ENCODE measurements around the gene MALAT1.

MALAT1 gene

DNA sequence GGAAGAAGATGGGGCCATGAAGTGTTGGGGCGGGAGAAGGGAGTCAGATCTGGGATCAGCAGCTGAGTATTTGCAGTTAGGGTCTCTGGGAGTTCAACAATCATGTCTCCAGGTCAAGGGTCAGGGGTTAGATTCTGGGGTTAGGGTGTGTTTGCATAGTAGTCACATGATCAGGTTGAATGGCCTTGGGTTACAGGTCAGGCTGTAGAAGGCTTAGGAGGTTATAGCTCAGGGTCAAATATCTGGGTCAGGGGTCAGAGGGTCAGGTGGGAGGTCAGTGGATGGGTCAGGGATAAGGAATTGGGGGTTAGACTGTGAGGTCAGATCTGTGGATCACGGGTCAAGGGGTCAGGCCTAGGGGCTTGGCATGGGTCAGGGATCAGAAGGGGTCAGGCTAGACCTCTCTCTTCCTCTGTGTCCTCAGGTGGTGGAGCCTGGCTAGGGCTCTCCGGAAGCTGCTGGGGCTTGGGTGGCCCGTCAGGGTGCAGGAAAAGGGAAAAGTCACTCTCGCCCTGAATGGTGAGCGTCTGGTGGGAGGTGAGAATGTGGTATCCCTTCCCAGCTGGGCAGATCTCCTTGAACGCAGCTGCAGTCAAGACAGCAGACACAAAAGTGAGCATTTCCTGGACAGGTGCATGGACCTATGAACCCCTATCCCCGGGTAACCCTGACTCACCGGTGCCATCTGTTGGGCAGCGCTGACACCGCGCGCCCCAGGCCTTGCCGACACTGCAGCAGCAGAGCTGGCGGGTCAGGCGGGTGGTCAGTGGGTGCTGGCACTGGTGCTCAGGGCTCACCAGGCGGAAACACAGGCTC, 52.9 kb downstream of the MALAT1 start:
- peaks cover 24 to 36% of the 10 kb centered on the region in 2 donors for H3K4me1 ChIP-seq (ENCODE audit: control insufficient read depth in 1 of 2, insufficient read depth in 2 of 2, low read length in 2 of 2)
- H3K27ac ChIP-seq (ENCODE audit: low read depth, low read length) = peak overlapping the region; percentile 77
- H3K4me3 ChIP-seq (ENCODE audit: low read depth in 1 of 2, low read length in 2 of 2) = peak overlapping the region; percentile 31 to 41
- H3K27me3 ChIP-seq (ENCODE audit: control insufficient read depth in 1 of 2, insufficient read depth in 2 of 2, low read length in 2 of 2) = no peaks in the 10 kb centered on the region
- H3K36me3 ChIP-seq (ENCODE audit: control insufficient read depth in 1 of 2, insufficient read depth in 2 of 2, low read length in 2 of 2) = no peaks in the 10 kb centered on the region
- no peaks in the 10 kb centered on the region for H3K9me3 ChIP-seq (ENCODE audit: control insufficient read depth in 1 of 2, low read length in 2 of 2)
- peak overlapping the region; percentile 35 to 63 for H3K9ac ChIP-seq (ENCODE audit: low read depth in 1 of 2, low read length in 2 of 2)

DNA sequence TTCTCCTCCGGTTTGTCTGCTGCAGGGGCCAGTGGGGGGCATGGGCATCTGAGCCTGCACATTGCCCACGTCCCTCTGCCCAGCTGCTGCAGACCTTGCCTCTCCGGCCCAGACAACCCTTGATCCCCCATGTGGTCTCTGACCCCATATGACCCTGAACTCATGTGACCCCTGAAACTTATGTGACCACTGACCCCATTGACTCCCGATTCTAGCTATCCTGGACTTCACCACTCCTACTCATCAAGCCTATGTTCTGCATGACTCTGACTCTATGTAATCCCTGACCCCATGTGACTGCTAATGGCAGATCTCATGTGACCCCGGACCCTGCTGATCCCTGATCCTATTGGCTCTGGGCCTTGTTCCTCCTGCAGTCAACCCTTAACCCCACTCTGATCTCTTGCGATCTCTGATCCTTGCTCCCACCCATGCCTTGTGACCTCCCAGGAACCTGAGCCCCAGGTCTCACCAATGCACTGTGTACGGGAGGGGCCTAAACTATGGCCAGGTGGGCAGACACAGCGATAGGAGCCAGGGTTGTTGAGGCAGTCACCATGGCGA, 53.6 kb downstream of the MALAT1 start:
- Histone ChIP-seq H3K9ac (ENCODE audit: low read depth in 1 of 2, low read length in 2 of 2) (no peak overlapping the region), H3K9me3 (ENCODE audit: control insufficient read depth in 1 of 2, low read length in 2 of 2) (no peaks in the 10 kb centered on the region), H3K27ac (ENCODE audit: low read depth, low read length) (no peak overlapping the region), H3K4me3 (ENCODE audit: low read depth in 1 of 2, low read length in 2 of 2) (no peak overlapping the region), H3K27me3 (ENCODE audit: control insufficient read depth in 1 of 2, insufficient read depth in 2 of 2, low read length in 2 of 2) (no peaks in the 10 kb centered on the region), H3K4me1 (ENCODE audit: control insufficient read depth in 1 of 2, insufficient read depth in 2 of 2, low read length in 2 of 2) (peaks cover 29 to 36% of the 10 kb centered on the region in 2 donors), H3K36me3 (ENCODE audit: control insufficient read depth in 1 of 2, insufficient read depth in 2 of 2, low read length in 2 of 2) (no peaks in the 10 kb centered on the region)

DNA sequence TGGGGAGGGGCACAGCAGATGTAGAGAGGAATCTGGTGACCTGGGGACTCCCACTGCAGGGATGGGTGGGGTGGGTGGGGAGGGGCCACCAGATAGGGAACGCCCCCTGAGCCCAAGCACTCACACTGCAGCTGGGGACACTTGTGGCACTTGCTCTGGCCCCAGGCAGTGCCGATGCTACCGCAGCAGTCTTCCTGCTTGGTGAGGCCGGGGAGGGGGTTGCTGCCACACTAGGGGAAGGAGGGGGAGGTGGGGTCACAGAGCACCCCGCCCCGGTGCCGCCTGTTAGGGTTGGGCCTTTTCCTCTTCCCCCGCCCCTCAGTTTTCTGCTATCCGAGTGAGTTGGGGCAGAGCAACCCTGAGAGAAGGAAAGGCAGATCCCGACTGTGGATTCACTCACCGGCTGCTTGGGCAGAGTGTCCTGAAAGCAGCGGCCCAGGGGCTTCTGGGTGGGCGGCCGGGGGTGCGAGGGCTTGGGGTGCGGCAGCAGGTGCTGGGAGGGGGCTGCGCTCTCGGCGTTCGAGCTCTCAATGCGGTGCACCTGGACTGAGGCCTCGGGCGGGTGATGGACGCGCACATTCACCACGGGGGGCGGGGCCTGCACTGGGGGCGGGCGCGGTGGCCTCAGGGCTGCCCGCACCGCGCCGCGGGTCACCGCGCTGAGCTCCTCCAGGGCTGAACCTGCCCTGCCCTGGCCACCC, 54.6 kb downstream of the MALAT1 start:
- no peaks in the 10 kb centered on the region for H3K36me3 ChIP-seq (ENCODE audit: control insufficient read depth in 1 of 2, insufficient read depth in 2 of 2, low read length in 2 of 2)
- H3K4me1 ChIP-seq (ENCODE audit: control insufficient read depth in 1 of 2, insufficient read depth in 2 of 2, low read length in 2 of 2) = peaks cover 30 to 36% of the 10 kb centered on the region in 2 donors
- H3K27ac ChIP-seq (ENCODE audit: low read depth, low read length) = no peak overlapping the region
- no peak overlapping the region for H3K9ac ChIP-seq (ENCODE audit: low read depth in 1 of 2, low read length in 2 of 2)
- no peak overlapping the region for H3K4me3 ChIP-seq (ENCODE audit: low read depth in 1 of 2, low read length in 2 of 2)
- no peaks in the 10 kb centered on the region for H3K27me3 ChIP-seq (ENCODE audit: control insufficient read depth in 1 of 2, insufficient read depth in 2 of 2, low read length in 2 of 2)
- H3K9me3 ChIP-seq (ENCODE audit: control insufficient read depth in 1 of 2, low read length in 2 of 2) = no peaks in the 10 kb centered on the region

DNA sequence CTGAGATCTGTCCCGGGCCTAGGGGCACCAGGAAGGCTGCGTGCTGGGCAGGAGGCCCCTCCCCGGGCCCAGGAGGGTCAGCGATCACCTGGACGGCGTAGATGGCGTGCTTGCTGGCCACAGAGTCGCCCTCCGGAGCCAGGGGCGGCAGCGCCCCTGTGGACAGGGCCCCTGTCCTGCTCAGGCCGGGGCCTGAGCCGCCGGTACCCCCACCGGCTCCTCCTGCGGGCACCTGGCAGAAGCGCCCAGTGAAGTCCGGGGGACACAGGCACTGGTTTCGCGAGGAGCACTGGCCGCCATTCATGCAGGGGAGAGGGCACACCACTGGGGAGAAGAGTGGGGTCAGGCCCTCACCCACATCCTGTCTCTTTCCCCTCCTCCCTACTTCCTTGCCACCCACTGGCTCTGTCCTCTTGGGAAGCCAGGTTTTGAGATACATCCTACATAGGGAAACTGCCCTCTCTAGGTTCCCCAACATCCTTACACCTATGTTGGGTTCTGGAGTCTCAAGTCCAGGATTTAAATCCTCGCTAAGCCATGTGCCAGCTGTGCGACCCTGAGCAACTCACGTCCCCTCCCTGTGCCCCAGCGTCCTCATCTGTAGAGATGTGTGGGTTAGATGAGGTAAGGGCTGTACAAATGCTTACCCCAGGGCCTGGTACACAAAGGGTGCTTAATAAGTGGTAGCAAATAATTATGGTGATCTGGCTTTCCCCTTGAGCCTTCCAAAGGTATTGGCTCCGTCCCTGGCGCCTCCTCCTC, 55.4 kb downstream of the MALAT1 start:
- Histone ChIP-seq H3K36me3 (ENCODE audit: control insufficient read depth in 1 of 2, insufficient read depth in 2 of 2, low read length in 2 of 2) (no peaks in the 10 kb centered on the region), H3K9ac (ENCODE audit: low read depth in 1 of 2, low read length in 2 of 2) (no peak overlapping the region), H3K27ac (ENCODE audit: low read depth, low read length) (no peak overlapping the region), H3K4me1 (ENCODE audit: control insufficient read depth in 1 of 2, insufficient read depth in 2 of 2, low read length in 2 of 2) (peaks cover 35 to 43% of the 10 kb centered on the region in 2 donors), H3K9me3 (ENCODE audit: control insufficient read depth in 1 of 2, low read length in 2 of 2) (no peaks in the 10 kb centered on the region), H3K4me3 (ENCODE audit: low read depth in 1 of 2, low read length in 2 of 2) (no peak overlapping the region), H3K27me3 (ENCODE audit: control insufficient read depth in 1 of 2, insufficient read depth in 2 of 2, low read length in 2 of 2) (no peaks in the 10 kb centered on the region)

DNA sequence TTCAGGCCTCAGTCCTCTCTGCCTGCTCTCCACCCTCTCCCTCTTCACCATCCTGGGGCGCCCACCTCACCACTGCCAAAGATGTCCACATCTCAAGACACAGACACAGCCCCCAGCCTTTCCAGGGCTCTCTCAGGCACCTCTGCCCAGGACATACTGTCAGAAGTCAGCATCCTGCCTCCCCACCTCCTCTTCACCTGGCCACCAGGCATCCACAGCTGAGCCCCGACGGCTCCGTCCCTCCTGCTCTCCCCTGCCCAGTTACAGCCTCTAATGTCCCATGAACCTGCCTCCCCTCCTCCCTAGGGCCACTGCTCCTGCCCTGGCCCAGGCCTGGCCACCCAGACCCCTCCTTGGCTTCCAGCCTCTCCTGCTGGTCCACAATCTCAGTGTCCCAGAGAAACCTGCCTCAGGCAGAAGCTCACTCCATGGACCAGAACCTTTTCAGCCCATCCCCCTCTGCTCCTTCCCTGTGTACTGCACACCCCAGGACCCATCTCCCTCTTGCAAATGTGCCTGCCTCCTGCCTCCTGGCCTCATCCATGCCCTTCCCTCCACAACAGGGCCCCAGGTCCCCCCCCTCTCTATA, 56.1 kb downstream of the MALAT1 start:
- Histone ChIP-seq H3K27ac (ENCODE audit: low read depth, low read length) (no peak overlapping the region), H3K27me3 (ENCODE audit: control insufficient read depth in 1 of 2, insufficient read depth in 2 of 2, low read length in 2 of 2) (no peaks in the 10 kb centered on the region), H3K4me1 (ENCODE audit: control insufficient read depth in 1 of 2, insufficient read depth in 2 of 2, low read length in 2 of 2) (peaks cover 41 to 49% of the 10 kb centered on the region in 2 donors), H3K4me3 (ENCODE audit: low read depth in 1 of 2, low read length in 2 of 2) (no peak overlapping the region), H3K9ac (ENCODE audit: low read depth in 1 of 2, low read length in 2 of 2) (no peak overlapping the region), H3K9me3 (ENCODE audit: control insufficient read depth in 1 of 2, low read length in 2 of 2) (no peaks in the 10 kb centered on the region), H3K36me3 (ENCODE audit: control insufficient read depth in 1 of 2, insufficient read depth in 2 of 2, low read length in 2 of 2) (no peaks in the 10 kb centered on the region)

DNA sequence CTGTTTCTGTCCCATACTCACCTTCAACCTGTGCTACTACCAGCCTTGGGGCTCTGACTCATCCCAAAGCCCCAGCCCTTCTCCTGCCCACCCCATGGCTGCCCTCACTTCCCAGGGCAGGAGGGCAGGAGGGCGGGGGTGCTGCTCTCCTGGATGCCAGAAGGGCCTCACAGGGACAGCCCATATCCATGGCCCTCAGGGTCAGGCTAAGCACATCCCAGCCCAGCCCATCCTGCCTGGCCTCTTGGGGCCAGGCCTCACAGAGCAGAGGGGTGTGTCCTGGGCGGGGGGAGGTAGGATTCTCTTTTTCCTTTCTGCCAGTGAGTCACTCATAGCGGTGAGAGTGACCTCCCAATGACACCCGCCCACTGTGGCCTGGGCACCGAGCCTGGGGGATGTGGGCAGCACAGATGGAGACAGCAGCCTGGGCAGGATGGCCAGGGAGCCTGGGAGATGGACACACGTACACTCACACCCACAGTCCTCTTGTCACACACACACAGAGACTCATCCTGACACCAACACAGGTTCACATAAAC, 56.9 kb downstream of the MALAT1 start:
- H3K36me3 ChIP-seq (ENCODE audit: control insufficient read depth in 1 of 2, insufficient read depth in 2 of 2, low read length in 2 of 2) = no peaks in the 10 kb centered on the region
- peaks cover 50 to 57% of the 10 kb centered on the region in 2 donors for H3K4me1 ChIP-seq (ENCODE audit: control insufficient read depth in 1 of 2, insufficient read depth in 2 of 2, low read length in 2 of 2)
- H3K27me3 ChIP-seq (ENCODE audit: control insufficient read depth in 1 of 2, insufficient read depth in 2 of 2, low read length in 2 of 2) = no peaks in the 10 kb centered on the region
- H3K9me3 ChIP-seq (ENCODE audit: control insufficient read depth in 1 of 2, low read length in 2 of 2) = no peaks in the 10 kb centered on the region
- no peak overlapping the region for H3K4me3 ChIP-seq (ENCODE audit: low read depth in 1 of 2, low read length in 2 of 2)
- H3K9ac ChIP-seq (ENCODE audit: low read depth in 1 of 2, low read length in 2 of 2) = no peak overlapping the region
- H3K27ac ChIP-seq (ENCODE audit: low read depth, low read length) = no peak overlapping the region
